ENCODE data around the gene PRKAG2.

The PRKAG2 gene

DNA sequence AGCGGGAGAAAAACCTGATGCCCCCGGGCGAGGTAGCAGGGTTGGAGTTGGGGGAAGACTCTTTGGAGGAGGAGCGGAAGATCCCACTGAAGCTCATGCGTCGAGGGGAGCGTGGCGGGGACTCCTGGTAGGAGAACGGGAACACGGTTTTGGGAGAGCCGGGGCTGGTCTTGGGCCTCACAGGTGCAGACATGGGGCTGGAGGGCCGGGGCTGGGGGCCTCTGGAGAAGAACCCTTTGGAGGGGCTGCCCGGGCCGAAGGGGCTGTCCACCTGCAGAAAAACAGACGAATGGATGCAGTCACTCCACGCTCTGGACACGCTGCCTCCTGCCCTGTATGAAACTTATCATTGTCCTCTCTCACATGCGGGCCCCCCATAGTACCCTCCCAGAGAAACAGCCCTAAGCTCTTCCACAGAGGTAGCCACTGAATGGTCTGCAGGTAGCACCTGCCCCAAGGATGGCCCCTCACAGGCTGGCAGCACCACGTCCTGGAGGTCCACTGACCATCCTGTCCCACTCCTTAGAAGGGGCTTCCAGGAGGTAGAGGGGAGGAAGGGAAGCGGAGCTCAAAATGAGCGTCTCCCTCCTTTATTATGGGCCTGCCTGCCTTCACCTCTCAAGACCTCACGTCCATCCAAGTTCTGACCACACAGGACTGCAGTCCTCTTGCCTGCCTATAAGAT is 95.6 kb downstream of the PRKAG2 start:
- DNase-seq: no peak

DNA sequence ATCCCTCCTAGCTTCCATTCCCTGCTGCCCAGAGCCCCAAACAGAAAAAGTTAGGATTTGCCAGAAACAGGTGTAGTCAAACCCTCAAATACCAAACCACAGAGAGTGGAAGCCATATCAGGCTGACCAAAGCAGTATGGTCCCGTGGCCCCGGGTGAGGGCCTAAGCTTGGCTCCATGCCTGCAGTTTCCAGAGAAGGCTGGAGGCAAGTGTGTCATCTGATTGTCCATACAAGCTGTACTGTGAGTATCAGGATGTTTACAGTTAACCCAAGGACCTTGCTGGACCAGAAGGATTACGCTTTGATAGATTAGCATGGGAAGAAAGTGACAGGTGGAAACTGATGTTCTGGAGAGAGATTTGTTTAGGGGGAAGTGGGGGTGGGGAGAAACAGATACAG is 96.3 kb downstream of the PRKAG2 start:
- DNase-seq: no peak

DNA sequence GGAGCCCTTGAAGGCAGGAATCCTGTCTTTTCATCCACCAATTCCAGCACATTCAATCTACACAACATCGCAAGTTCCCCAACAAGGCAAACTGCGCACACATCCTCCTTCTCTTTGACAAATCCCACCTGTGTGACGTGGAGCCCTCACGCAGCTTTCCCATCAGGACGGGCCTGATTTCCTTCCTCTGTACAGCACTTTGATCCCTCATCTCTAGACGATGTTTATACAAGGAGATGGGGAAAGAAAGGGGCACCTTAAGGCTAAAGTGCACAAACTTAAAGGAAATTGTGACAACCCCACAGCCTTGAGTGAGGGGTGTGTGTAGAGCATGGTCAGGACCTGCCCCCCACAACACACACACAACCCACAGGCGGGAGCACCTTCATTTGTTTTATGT is 97.2 kb downstream of the PRKAG2 start:
- no peak for DNase-seq

DNA sequence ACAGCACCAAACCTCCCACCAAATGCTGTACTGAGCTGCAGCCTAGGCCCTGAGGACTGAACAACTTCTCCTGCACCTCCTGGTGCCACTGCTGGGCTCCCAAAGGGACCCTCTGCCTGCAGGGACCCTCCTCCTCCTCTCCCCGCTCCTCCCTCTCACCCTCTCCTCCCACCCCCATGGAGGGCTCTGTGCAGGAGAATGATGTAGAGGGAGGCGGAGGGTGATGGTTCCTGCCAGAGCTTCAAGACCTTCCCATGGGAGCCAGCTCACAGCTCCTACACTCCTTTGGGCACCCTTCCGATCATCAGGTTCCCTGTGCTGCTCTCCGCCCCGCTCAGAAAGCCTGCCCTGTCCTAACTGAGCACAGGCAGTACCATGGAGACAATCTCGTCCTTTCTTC is 97.7 kb downstream of the PRKAG2 start:
- no peak for DNase-seq

DNA sequence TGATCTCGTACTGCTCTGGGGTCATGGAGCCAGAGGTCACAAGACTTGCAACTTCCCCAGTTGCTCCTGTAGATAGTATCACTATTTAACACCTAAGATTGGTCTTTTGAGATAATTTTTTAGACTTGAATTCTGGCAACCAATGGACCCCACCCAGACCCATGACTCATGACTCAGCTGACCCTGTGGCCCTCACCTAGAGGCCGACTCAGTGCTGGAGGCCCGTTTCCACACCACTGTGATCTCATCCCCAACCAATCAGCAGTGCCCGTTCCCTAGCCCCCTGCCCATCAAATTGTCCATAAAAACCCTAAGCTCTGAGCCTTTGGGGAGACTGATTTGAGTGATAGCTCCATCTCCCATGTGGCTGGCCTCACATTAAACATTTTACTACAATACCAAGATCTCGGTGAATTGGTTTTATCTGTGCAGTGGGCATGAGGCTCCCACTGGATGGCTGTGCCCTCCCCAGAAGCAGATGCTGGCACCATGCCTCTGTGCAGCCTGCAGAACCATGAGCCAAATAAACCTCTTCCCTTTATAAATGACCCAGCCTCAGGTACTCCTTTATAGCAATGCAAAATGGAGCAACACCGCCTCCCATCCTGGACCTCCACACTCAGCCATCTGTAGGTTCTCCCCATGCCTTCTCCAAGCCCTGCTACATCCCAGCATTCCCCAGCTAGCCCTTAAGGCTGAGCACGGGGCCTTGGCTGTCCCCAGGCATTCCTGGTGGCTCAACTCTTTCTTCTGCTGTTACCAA is 98.8 kb downstream of the PRKAG2 start:
- no peak for DNase-seq

DNA sequence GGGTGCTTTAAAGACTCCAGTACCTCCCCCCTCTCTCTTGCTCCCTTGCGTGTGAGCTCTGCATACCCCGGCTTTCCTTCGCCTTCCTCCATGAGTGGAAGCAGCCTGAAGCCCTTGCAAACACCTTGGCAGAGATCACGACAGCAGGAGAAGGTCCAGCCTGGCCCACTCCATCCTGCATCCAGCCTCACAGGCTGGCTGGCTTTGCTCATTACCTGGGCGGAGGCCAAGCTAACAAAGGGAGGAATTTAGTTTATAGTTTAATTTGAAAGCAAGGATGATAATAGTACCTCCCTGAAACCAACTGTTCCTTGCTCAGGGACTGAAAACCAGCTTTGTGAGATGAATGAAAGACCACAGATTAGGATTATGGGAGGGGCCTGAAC is 99.4 kb downstream of the PRKAG2 start:
- DNase-seq: no peak

DNA sequence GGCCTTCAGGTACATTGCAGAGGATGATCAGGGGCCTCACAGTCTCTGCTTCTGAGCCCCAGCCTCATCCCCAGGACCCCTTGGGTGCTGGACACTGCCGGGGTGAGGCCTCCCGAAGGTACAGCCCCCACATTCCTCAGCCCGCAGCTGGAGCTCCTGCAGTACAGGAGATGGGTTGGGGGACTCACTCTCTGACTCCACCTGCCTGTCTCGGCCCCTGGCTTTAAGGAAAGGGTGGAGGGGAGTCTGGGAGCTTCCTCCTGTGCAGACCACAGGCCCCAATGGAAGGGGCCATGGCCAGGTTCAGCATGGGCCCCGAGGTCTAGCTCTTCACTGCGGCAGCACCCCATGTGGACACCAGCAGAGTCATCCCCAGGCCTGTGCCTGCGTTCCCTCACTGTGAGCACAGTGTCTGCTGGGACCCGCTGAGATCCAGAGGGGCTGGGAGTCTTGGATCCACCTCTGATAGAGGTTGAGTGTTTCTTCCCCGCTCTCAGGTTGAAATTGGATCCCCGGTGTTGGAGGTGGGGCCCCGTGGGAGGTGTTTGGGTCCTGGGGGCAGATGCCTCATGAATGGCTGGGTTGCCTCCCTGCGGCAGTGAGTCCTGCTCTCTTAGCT is 99.9 kb downstream of the PRKAG2 start:
- DNase-seq: no peak

DNA sequence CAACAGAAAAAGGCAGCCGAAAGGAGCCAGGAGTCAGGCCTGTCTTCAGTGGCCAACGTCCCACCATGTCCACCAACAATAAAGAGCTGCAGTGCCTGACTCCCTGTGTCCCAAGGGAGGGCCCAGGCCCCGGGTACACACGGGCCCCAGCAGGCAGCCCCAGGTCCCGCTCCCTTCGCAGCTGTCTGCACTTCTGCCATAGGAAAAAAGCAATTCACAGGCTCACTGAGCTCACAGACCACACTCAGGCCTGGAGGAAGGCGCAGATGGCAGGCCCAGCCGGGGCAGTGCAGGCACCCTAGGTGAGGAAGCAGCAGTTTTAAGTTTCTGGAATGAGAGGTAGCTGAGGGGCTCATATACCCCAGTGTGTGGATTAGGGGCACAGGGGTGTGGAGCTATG is 100.5 kb downstream of the PRKAG2 start:
- no peak for DNase-seq

DNA sequence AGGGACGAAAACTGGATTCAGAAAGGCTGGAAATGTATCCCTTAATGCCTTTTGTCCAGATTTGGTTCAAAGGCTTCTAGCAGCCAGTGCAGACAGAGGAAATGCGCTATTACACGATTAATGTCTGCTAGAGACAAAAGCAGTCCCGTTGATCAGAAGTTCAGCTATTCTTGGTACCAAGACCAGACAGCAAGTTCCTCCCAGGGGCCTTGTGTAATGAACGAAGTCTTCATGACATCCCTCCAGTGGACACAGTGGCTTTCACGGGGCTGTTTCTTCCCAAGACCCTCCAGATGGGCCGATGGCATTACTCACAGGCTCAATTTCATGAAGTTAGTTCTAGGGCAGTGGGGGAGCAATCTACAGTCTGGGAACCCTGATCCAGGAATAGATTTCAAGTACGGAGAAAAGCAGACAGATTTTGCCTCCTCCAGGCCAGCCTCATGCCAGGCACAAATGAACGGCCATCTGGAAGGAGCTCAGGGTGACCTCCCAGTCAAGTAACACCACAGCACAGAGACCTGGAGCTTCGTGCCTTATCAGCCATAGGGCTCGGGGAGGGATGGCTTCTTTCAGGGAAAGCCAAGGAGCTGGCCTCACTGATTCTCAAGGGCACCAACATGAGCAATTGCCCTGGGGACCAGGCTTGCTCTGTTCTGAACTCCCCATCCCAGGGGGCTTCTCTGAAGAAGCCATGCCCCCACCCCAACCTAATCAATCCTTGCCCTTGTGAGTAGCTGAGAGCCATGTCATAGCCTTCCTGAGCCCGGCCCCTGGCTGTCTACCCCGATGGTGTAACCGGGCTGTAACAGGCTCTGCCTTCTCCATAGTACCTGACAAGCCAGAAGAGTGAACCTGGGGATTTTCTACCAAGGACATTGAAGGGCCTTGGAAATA is 101.1 kb downstream of the PRKAG2 start:
- DNase-seq: no peak

DNA sequence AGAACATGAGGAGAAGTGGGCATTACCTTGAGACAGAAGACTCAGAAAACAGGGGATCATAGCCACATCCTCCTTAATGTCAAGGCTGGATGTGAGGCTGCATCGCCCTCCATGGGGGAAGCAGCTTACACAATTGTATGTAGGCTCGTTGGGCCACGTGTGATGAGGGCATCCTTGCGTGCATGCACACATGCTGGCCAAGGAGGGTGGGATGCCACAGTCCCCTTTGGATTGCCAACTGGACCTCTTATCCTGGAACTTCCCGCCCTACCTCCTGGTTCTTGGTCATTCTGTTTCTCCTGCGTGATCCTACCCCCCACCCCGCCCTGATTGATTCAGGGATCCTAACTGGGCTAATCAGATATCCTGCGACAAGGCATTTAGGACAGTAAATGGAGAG is 102.0 kb downstream of the PRKAG2 start:
- no peak for DNase-seq

DNA sequence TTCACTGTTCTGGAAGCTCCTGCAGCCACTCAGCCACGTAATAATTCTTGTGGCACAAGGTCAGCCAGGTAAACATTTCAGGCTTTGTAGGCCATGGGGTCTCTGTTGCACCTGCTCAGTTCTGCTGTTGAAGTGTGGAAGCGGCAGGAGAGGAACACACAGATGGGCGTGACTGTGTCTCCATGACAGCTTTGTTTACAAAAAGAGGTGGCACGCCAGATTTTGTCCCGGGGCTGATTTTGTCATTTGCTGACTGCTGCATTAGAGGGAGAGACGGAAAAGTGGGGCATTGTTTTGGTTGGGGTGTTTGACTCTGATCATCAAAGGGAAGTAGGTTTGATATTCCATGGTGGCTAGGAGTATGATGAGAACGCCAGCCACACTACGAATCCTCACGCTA is 103.1 kb downstream of the PRKAG2 start:
- DNase-seq: no peak

DNA sequence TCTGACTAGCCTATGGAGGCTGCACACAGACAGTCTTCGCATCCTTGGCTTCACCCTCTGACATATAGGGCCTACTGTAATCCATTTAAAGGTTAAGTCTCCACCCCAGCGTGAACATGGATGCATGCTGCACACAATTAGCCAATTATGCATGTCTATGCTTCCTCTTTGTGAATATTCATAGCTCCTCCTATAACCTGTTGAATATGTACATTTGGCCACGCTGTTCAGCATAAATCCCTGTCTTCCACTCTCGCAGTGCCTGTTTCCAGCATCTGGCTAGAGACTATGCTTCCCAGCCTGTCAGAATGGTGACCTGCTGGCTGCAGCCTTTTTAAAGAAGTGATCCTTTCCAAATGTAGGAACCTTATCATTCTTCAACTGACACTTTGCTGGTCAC is 106.7 kb downstream of the PRKAG2 start:
- DNase-seq: no peak

DNA sequence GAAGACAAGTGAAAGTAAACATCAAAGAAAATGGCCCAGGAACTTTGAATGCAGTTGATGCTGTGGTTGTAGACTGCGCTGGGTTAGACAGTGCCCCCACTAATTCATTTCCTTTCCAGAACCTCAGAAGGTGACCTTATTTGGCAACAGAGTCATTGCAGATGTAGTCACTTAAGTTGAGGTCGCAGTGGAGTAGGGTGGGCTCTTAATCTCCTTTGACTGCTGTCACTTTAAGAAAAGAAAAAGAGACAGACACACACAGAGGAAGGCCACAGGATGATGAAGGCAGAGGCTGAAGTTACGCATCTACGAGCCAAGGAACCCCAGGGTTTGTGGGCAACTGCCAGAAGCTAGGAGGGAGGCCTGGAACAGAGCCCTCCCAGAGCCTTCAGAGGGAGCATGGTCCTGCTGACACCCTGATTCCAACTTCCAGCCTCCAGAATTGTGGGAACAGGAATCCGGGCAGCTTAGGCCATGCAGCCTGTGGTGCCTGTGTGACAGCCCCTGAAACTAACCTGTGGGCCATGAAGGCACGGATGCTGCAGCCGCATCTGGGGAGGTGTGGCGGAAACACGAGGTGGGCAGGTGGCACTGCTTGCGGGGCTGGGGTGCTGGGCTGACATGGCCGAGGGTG is 107.6 kb downstream of the PRKAG2 start:
- no peak for DNase-seq

DNA sequence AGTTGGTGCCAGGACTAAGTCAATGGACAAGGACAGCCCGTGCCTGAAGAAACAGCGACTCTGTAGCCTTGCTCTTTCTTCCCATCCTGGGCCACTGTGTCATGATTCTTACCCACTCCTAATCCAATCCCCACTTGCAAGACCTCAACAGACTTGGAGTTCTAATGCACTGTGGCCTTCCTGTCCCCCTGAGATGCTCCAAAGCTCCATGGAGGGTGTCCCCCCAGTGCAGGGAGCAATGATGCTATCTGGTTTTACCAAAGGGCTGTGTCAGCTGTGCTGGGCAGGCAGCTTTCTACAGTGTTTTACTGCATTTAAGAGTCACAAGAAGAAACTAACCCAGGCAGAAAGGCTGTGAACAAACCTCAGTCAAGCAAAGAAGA is 108.1 kb downstream of the PRKAG2 start:
- no peak for DNase-seq

DNA sequence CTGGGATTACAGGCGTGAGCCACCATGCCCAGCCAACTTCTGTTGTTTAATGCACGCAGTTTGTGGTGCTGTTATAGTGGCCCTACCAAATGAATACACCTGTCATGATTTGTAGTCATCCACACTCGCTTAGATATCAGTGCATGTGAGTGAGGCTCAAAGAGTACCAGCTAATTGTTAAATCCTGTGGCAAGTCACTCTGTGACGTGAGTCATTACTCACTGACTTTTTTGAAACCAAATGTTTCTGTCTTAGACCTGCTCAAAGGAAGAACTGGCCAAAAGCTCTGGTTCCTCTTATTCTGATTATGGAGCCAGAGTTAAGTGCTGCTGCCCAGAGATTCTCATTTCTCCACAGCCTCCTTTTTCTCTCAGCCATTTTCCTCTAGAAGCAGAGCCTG is 109.4 kb downstream of the PRKAG2 start:
- DNase-seq: no peak

DNA sequence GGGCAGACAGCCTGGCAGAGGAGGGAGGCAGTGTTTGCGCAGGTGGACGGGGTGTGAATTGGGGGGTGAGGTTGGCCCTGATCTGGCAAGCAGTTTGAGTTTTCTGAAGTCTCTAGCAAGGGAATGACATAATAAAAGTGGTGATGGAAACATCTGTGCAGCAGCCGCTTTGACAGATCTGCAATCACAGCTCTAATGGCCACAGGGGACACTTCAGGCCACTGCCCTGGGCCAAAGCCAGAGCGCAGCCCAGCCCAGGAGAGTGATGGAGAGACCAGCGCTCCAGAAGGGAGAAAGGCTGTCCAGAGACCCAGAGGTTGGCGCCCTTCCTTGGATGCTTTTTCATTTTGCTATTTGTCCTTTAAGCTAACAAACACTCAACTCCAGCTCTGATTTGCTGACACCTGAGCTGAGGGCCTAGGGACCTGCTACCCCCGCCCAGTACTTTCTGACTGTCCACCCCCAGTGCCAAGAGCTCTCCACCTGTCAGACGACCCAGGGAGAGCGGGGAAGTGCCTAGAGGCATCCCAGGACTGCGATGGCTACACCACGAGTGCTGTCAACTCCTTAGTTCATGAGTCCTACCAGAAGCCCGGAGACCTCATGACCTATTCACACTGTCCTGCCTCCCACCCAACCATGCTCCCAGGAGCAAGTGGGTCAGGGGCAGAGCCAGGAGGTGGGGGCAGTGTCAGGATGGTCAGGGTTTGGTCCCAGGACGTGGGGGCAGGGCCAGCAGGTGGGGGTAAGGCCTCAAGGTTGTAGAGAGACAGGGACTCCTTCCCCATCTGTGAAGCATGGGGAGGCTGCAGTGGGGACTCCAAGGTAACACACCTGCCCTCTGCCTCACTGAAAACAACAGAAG is 112.6 kb downstream of the PRKAG2 start:
- no peak for DNase-seq

DNA sequence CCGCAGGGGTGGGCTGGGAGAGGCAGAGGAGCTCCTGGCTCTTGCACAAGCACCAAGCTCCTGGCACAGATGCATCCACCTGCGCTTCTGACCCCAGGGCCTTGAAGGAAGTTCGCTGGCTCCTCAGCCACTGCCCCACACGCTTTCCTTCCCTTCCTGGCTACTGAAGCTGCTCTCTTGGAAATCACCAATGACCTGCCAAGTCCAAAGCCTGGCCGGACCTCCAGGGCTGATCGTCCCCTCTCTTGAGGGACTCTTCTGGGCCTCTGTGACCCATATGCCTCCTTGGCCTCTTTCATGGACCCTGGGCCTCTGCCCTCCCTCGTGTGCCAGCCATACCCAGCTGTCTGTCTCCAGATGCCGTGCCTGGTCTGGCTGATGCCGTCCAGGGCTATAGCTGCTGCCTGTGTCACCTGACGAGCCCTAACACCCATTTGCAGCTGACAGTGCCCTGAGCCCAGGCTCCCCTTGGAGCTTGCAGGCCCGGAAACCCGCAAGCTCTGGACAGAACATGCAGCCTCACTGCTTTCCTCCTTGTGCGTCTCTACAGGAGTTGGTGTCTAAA is 113.4 kb downstream of the PRKAG2 start:
- DNase-seq: no peak

DNA sequence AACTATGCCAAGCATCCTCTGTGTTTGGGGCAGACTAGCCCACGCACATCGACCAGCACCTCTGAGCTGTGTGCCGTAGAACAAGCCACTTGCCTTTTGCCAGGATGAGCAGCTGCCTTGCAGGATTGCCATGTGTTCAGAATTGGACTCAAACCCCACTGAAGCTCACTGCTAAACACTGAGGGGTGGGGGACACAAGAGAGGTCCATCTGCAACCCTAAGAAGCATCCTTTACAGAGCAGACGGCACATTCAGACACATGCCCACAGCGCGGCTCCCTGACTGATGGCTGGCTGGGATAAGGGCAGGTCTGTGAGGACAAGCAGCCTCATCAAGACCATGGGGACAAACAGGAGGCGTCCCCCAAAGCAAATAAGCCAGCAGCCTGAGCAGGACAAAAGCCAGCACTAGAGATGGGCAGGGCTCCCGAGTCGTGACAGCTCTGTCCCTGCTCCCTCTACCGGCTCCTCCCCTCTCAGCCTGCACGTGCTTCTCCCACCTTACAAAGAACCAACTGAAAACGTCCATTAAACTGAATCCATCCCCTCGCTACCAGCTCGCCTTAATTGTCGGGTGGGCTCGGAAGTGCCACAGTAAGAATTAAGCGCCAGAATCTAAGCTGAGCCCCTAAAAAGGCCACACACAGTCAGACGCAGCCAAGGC is 114.2 kb downstream of the PRKAG2 start:
- DNase-seq: no peak

DNA sequence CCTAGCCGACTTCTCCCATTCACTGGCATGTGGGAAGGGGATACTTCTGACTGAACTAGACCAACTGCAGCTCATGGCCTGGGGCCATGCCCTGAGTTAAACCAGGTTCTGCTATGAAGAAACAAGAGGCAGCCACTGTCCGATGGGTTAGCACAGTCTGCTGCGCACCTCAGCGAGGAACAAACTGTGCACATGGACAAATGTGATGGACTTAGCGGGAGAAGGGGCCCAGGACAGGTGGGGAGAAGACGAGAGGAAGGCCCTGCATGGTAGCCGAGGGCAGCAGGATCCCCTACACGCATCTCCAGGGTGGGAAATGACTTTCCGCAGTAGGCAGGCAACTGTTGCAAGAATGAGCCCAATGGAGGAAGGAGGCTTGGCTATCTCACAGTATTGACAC is 115.0 kb downstream of the PRKAG2 start:
- no peak for DNase-seq

DNA sequence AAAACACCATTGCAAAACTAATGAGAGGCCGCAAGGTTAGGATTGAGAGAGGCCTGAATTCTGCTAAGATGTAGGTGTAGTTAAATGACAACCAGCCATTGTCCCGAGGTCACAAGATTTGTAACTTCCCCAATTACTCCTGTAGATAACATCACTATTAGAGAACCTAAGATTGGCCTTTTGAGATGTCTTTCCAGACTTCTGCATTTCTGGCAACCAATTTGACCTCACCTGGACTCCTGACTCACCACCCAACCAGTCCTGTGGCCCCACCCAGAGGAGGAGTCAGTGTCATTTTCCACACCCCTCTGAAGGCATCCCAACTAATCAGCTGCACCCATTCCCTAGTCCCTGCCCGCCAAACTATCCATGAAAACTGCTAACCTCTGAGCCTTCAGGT is 115.7 kb downstream of the PRKAG2 start:
- no peak for DNase-seq

DNA sequence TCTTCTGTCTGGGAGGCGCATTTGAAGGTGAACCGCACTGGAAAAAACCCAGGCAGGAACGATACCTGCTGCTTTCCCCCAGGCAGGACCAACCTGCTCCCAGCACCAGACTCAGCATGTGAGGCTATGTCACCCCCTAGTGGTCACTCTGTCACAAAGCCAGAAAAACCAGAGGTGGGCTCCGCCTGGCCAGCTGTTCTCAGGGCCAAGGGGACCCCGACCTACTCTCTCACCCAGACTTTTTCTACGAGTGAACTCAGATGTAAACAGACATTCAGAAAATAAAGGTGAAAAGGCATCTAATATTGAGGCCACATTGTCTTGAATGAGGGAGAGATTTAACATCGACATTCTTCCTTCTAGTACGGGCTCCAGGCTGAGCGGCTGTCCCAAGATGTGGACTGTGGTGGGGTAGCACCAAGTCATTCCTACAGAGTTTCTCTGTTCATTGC is 117.3 kb downstream of the PRKAG2 start:
- no peak for DNase-seq

All from SIG-M5 (cell line).